PC-3 (cell line): ENCODE data around the gene SLC12A8. TPM values are rescaled to one million over a fixed set of nuclear protein-coding genes. Genes with fewer than 3 reads are reported as not detected.

Source experiments
- ATAC-seq: fragments of 200-7000 bp; cut with Tn5 transposase; 2 replicates; pipeline ENCODE4 v1.9.1; 2020; ENCODE audit warnings: mild to moderate bottlenecking, moderate library complexity
- BruUV-seq: library from RNA; stranded (reverse); fragments of 400-500 nt; replicated peaks from 2 replicates; lab custom pipeline; 2021; lab: Mats Ljungman, UMichigan
- CTCF ChIA-PET: fragments of 300-600 bp; sonication (Branson Sonifier 250); formaldehyde crosslinking; loops from one replicate; lab custom pipeline; 2022; ENCODE audit warnings: antibody characterized with exemption; lab: Charles Lee
- POLR2A ChIA-PET: fragments of 300-600 bp; sonication (Branson Sonifier 250); formaldehyde crosslinking; loops from one replicate; lab custom pipeline; 2022; ENCODE audit warnings: antibody characterized with exemption; ENCODE audit not compliant: unreplicated experiment; lab: Charles Lee
- DNase-seq: peaks from one replicate; pipeline ENCODE4 v3.0.0-alpha.2; 2015
- H2AFZ ChIP-seq: fragments of 300-600 bp; sonication (generic); 2 replicates; pipeline ENCODE4 v1.6.0; 2016; ENCODE audit warnings: antibody characterized with exemption, low read length
- H3F3A ChIP-seq: fragments of 300-600 bp; sonication (generic); one replicate; pipeline ENCODE4 v1.6.0; 2017; ENCODE audit warnings: antibody characterized with exemption, low read length, control low read depth, mild to moderate bottlenecking; ENCODE audit not compliant: unreplicated experiment
- H3K27ac ChIP-seq: fragments of 300-600 bp; sonication (generic); 2 replicates; pipeline ENCODE4 v1.5.1; 2016; ENCODE audit warnings: mild to moderate bottlenecking, low read length
- H3K27me3 ChIP-seq: fragments of 300-600 bp; sonication (generic); 2 replicates; pipeline ENCODE4 v1.6.1; 2016; ENCODE audit warnings: low read length, mixed read lengths
- H3K36me3 ChIP-seq: fragments of 300-600 bp; sonication (generic); 2 replicates; pipeline ENCODE4 v1.6.1; 2016; ENCODE audit warnings: low read depth, mixed run types, low read length, mixed read lengths
- H3K4me1 ChIP-seq: fragments of 300-600 bp; sonication (generic); 2 replicates; pipeline ENCODE4 v1.5.1; 2016; ENCODE audit warnings: low read length; ENCODE audit not compliant: insufficient read depth
- H3K4me2 ChIP-seq: fragments of 300-600 bp; sonication (generic); 2 replicates; pipeline ENCODE4 v1.6.0; 2016; ENCODE audit warnings: low read length
- H3K4me3 ChIP-seq: fragments of 300-600 bp; sonication (generic); 2 replicates; pipeline ENCODE4 v1.5.1; 2016; ENCODE audit warnings: mild to moderate bottlenecking, low read length, mixed read lengths
- H3K79me2 ChIP-seq: fragments of 300-600 bp; sonication (generic); 2 replicates; pipeline ENCODE4 v1.6.1; 2017; ENCODE audit warnings: low read length, mixed read lengths
- H3K9ac ChIP-seq: fragments of 300-600 bp; sonication (generic); 2 replicates; pipeline ENCODE4 v1.6.0; 2016; ENCODE audit warnings: mild to moderate bottlenecking, low read length
- H3K9me2 ChIP-seq: fragments of 300-600 bp; sonication (generic); replicated peaks from 2 replicates; pipeline ENCODE4 v1.6.1; 2016; ENCODE audit warnings: mixed run types, low read length, mixed read lengths
- H3K9me3 ChIP-seq: fragments of 300-600 bp; sonication (generic); 2 replicates; pipeline ENCODE4 v1.6.1; 2016; ENCODE audit warnings: low read length, mixed read lengths
- H4K20me1 ChIP-seq: fragments of 300-600 bp; sonication (generic); 2 replicates; pipeline ENCODE4 v1.6.1; 2016; ENCODE audit warnings: low read length, mixed read lengths
- EZH2 ChIP-seq: fragments of 300-600 bp; sonication (generic); IDR thresholded peaks from one replicate; pipeline ENCODE4 v1.6.1; 2017; ENCODE audit warnings: antibody characterized with exemption, mild to moderate bottlenecking, low read length; ENCODE audit not compliant: unreplicated experiment
- EZH2phosphoT487 ChIP-seq: fragments of 300-600 bp; sonication (generic); IDR thresholded peaks from 2 replicates; pipeline ENCODE4 v1.6.1; 2018; ENCODE audit warnings: mild to moderate bottlenecking, antibody characterized with exemption, low read length, borderline replicate concordance
- intact Hi-C: fragments of 100-400 bp; cut with micrococcal nuclease; formaldehyde crosslinking; loops from 2 replicates; pipeline ENCODE4 v1.9.0; 2023
- total RNA-seq: library from RNA; depleted of rRNA; stranded (reverse); fragments of >200 nt; gene quantifications from 2 replicates; pipeline ENCODE4 v1.2.3, GENCODE V29; 2014
- TF ChIP-seq, protein P1 (sequence below): fragments of 300-600 bp; sonication (generic); conservative IDR thresholded peaks from 2 replicates; pipeline ENCODE4 v1.5.1; 2017; ENCODE audit warnings: antibody characterized with exemption, low read depth, mild to moderate bottlenecking, low read length

Gene SLC12A8
- total RNA-seq, 1 experiment from 2014 or later = 11.0 TPM

DNA sequence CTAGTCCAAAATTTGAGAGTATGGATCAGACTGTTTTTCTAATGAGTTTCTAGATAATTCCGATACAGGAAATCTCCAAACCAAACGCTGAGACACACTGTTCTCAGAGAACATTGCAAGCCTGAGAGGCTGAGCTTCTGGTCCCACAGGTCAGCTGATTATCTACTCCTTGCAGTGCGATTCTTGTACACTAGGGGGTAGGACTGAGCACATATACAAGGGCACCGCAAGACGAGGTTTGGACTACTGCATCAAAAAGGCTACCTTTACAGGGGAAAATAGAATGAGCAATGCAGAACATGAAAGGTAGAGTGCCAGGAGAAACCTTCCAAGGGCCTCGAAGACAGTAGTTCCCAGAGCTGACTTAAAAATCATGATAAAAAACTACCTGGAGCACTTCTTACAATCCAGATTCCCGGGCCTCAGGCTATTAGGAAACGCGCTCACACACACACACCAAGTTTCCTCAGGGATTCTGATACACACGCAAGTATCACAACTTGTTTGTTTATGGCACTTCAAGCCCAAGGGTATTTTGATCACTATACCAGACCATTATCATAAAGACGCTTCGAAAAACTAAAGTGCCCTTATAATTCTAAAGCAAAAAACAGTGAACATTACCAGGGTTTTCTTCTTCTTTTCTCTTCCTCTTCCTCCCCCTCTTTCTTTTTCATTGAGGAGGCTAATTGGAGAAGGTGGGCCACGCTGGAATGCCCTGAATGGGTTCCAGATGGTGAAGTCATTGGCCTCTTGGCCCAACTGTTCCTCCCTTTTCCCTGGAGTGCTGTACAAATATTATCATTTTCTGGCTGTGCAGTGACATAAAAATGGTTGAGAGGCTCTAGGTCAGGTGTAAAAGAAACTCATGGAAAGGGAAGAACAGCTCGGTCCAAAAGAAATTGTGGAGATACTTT is 61.8 kb downstream of the SLC12A8 start:
- no peaks in the 10 kb centered on the region for H3K9me3 ChIP-seq
- H3K27me3 ChIP-seq = no peaks in the 10 kb centered on the region
- no peaks in the 10 kb centered on the region for H4K20me1 ChIP-seq
- intact Hi-C loops = loop anchor here (1.0 to 10.0 kb wide), 4 partner anchors 93 to 434 kb away; partner anchors contain the start of gene HEG1
- BruUV-seq = no TSS peak
- no peak overlapping the region for H2AFZ ChIP-seq
- H3F3A ChIP-seq = no peaks in the 10 kb centered on the region
- H3K36me3 ChIP-seq = no peaks in the 10 kb centered on the region
- no peaks in the 10 kb centered on the region for H3K79me2 ChIP-seq
- no peak overlapping the region for H3K4me3 ChIP-seq
- H3K4me2 ChIP-seq = no peak overlapping the region
- TF ChIP-seq EZH2 (no peak), EZH2phosphoT487 (no peak)
- TF ChIP-seq, protein P1, sequence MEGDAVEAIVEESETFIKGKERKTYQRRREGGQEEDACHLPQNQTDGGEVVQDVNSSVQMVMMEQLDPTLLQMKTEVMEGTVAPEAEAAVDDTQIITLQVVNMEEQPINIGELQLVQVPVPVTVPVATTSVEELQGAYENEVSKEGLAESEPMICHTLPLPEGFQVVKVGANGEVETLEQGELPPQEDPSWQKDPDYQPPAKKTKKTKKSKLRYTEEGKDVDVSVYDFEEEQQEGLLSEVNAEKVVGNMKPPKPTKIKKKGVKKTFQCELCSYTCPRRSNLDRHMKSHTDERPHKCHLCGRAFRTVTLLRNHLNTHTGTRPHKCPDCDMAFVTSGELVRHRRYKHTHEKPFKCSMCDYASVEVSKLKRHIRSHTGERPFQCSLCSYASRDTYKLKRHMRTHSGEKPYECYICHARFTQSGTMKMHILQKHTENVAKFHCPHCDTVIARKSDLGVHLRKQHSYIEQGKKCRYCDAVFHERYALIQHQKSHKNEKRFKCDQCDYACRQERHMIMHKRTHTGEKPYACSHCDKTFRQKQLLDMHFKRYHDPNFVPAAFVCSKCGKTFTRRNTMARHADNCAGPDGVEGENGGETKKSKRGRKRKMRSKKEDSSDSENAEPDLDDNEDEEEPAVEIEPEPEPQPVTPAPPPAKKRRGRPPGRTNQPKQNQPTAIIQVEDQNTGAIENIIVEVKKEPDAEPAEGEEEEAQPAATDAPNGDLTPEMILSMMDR = peak; percentile 70
- no peak overlapping the region for H3K9ac ChIP-seq
- DNase-seq (peak; percentile 71), ATAC-seq (peak; percentile 57)
- ChIA-PET CTCF (interaction anchor here (0.5 kb wide), 1 partner anchor 338 kb away, joined by 3 read pairs; no protein-coding TSS in a partner anchor), POLR2A (no interaction called here)
- H3K27ac ChIP-seq = no peak overlapping the region
- no peaks in the 10 kb centered on the region for H3K9me2 ChIP-seq
- no peaks in the 10 kb centered on the region for H3K4me1 ChIP-seq

DNA sequence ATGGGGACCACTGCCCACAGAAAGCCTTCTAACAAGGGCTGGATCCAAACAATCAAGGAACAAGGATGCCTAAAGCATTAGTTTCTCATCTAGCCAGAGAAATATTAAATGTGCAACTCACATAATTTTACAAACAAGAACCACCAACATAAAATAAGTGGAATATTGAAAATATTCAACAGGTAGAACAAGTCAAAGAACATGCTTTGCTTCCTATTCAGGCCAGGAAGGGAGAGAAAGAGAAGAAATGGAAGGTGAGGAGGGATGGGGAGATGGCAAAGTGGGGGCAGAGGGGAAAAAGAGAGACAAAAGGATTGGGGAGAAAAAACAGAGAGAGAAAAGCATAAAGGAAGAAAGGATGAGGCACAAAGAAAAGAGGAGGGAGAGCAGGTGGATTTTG is 63.1 kb downstream of the SLC12A8 start:
- POLR2A ChIA-PET = no interaction called here

More for the DNA sequence above, 63.1 kb downstream of the SLC12A8 start:
- Histone ChIP-seq H3K4me3 (no peak overlapping the region), H3F3A (no peaks in the 10 kb centered on the region), H3K4me1 (no peaks in the 10 kb centered on the region), H3K9me2 (no peaks in the 10 kb centered on the region), H2AFZ (no peak overlapping the region), H3K9me3 (no peaks in the 10 kb centered on the region), H3K4me2 (no peak overlapping the region), H3K27me3 (no peaks in the 10 kb centered on the region), H3K79me2 (no peaks in the 10 kb centered on the region), H3K27ac (no peak overlapping the region), H3K36me3 (no peaks in the 10 kb centered on the region), H3K9ac (no peak overlapping the region), H4K20me1 (no peaks in the 10 kb centered on the region)
- ATAC-seq (no peak), DNase-seq (no peak)
- TF ChIP-seq, protein P1 = no peak
- TF ChIP-seq EZH2 = no peak
- TF ChIP-seq EZH2phosphoT487 = no peak
- no TSS peak for BruUV-seq
- CTCF ChIA-PET = no interaction called here
- intact Hi-C loops = no loop called here
